ENCODE results near the gene ZNF518A.
"Not testable (repeated sequence)": the region's sequence is repeated elsewhere in the genome, so short reads cannot be mapped to it uniquely, and the experiment has no call there.

Gene ZNF518A

DNA sequence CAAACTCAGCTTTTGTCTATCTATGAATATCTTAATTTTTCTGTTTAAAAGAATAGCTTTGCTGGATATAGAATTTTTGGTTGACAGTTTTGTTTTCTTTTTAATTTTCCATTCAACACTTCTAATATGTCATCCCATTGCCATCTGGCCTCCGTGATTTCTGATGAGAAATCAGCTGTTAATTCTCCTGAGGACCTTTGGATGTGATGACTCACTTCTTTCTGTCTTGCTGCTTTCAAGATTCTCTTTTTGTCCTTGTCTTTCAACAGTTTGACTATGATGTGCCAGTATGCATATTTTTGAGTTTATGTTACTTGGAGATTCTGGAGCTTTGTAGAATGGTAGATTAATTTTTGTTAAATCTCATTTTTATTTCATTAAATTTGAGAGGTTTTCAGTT, 38.4 kb downstream of the ZNF518A start:
- no peak for DNase-seq (ENCODE audit: low spot score)
- TF ChIP-seq, protein P1, sequence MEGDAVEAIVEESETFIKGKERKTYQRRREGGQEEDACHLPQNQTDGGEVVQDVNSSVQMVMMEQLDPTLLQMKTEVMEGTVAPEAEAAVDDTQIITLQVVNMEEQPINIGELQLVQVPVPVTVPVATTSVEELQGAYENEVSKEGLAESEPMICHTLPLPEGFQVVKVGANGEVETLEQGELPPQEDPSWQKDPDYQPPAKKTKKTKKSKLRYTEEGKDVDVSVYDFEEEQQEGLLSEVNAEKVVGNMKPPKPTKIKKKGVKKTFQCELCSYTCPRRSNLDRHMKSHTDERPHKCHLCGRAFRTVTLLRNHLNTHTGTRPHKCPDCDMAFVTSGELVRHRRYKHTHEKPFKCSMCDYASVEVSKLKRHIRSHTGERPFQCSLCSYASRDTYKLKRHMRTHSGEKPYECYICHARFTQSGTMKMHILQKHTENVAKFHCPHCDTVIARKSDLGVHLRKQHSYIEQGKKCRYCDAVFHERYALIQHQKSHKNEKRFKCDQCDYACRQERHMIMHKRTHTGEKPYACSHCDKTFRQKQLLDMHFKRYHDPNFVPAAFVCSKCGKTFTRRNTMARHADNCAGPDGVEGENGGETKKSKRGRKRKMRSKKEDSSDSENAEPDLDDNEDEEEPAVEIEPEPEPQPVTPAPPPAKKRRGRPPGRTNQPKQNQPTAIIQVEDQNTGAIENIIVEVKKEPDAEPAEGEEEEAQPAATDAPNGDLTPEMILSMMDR (IDR thresholded peaks at IDR 0.05; ENCODE audit: extremely low read depth, insufficient read depth, missing control alignments): no peak
- in situ Hi-C loops (cut with MboI; ENCODE audit: low pct_unique_long_range_greater_than_20kb, low sequenced_read_pairs, unreplicated experiment): no loop called here

DNA sequence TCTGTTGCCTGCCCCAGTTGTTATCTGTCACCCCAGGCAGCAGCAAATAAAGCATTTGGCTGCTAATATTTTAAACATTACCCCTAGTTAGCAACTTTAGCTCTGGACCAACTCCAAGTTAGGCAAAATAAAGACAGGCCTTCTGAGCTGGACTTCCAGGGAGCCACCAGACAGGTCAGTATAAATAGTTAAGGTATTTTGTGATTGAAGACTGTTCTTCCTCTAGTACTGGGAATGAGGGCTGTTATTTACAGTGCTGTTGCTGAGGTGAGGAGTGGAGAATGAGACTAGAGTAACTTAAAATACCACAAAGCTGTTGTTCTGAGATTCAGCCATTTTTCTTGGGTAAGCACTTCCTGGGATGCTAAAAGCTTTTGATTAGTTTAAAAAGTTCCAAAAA, 40.1 kb downstream of the ZNF518A start:
- TF ChIP-seq, protein P1 (IDR thresholded peaks at IDR 0.05; ENCODE audit: extremely low read depth, insufficient read depth, missing control alignments): no peak
- DNase-seq (ENCODE audit: low spot score): no peak
- in situ Hi-C loops (cut with MboI; ENCODE audit: low pct_unique_long_range_greater_than_20kb, low sequenced_read_pairs, unreplicated experiment): no loop called here

DNA sequence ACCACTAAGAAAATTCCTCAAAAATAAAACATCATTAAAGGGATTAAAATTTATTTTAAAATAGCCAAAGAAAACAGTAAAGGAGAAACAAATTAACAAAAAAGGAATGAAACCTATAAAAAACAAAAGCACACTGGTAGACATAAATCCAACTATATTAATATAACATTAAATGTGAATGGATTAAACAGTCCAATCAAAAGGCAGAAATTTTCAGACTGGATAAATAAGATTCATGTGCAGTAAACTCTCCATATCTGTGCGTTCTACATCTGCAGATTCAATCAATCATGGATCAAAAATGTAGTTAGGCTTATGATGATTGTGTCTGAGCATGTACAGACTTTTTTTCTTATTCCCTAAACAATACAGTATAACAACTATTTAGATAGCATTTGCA, 42.6 kb downstream of the ZNF518A start:
- DNase-seq (ENCODE audit: low spot score): no peak
- in situ Hi-C loops (cut with MboI; ENCODE audit: low pct_unique_long_range_greater_than_20kb, low sequenced_read_pairs, unreplicated experiment): no loop called here
- TF ChIP-seq, protein P1 (IDR thresholded peaks at IDR 0.05; ENCODE audit: extremely low read depth, insufficient read depth, missing control alignments): no peak

DNA sequence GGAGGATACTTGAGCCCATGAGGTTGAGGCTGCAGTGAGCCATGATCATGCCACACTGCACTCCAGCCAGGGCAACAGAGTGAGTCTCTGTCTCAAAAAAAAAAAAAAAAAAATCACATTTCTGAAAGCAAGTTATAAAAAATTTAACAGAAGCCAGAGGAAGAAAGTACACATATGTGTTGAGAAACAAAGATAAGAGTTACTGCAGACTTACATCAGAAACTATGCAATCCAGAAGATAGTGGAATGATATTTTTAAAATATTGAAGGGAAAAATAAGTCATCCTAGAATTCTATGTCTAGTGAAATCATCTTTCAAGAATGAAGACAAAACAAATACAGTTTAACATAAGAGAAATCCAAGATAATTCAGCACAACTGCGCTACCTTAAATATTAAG, 46.9 kb downstream of the ZNF518A start:
- in situ Hi-C loops (cut with MboI; ENCODE audit: low pct_unique_long_range_greater_than_20kb, low sequenced_read_pairs, unreplicated experiment): no loop called here
- TF ChIP-seq, protein P1 (IDR thresholded peaks at IDR 0.05; ENCODE audit: extremely low read depth, insufficient read depth, missing control alignments): no peak

DNA sequence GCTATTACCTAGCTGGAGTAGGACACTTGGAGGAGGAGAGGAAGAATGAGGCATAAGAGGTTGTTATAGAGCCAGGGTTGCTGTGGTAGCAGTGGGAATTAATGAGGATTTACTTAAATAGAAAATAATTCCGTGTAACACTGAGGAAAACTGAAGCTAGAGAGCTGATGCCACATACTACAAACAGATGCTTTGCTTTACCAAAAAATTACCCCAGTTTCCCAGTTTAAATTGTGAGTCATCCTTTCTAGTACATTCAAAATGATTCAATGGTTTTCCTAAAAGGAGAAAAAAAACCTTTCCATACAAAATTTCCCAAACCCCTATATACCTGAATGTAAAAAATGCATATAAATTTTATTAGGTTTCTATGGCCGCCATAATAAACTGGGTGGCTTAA, 58.3 kb downstream of the ZNF518A start:
- in situ Hi-C loops (cut with MboI; ENCODE audit: low pct_unique_long_range_greater_than_20kb, low sequenced_read_pairs, unreplicated experiment): no loop called here
- DNase-seq (ENCODE audit: low spot score): no peak
- TF ChIP-seq, protein P1 (IDR thresholded peaks at IDR 0.05; ENCODE audit: extremely low read depth, insufficient read depth, missing control alignments): no peak

More for the DNA sequence above, 46.9 kb downstream of the ZNF518A start:
- DNase-seq (ENCODE audit: low spot score): no peak

DNA sequence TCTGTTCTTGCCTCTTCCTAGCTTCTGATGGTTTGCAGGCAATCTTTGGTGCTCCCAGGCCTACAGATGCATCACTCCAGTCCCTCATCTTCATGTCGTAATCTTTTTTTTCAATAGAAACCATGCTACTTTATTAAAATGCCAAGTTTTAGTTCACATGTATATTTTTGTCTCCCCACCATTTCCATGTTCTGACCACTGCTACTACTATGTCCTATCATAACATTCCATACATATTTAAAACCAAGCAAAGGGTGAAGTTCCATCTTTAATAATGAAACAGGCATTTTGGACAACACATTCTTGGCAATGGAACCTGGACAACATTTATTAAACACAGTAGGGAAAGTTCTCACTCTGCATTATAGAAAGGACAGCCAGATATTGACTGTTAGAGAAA, 58.8 kb downstream of the ZNF518A start:
- TF ChIP-seq, protein P1 (IDR thresholded peaks at IDR 0.05; ENCODE audit: extremely low read depth, insufficient read depth, missing control alignments): no peak
- in situ Hi-C loops (cut with MboI; ENCODE audit: low pct_unique_long_range_greater_than_20kb, low sequenced_read_pairs, unreplicated experiment): no loop called here
- no peak for DNase-seq (ENCODE audit: low spot score)

DNA sequence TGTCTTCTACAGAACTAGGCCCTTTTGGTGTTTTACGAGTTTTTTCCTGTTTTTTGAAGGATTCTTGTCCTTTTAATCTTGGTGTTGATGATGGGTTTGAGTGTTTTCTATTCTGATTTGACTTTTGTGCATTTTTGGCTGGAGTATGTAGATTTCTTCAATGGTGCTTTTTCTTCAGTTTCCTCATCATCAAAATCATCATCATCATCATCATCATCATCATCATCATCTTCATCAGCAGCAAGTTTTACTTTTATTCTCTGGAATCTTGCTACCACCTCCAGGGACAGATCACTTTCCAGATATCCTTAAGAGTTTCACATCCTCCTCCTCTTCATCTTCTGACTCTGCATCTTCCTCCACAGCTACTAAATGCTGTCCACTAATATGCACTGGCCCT, 59.4 kb downstream of the ZNF518A start:
- in situ Hi-C loops (cut with MboI; ENCODE audit: low pct_unique_long_range_greater_than_20kb, low sequenced_read_pairs, unreplicated experiment); DNase-seq (ENCODE audit: low spot score): not testable (repeated sequence)
